Subcutaneous adipose tissue (tissue), 4 donors: ENCODE data around the gene MTRFR. TPM values are rescaled to one million over a fixed set of nuclear protein-coding genes. Genes with fewer than 3 reads are reported as not detected.

Source experiments
- total RNA-seq, 4 donors: library from RNA; depleted of rRNA; stranded (reverse); fragments of >200 nt; gene quantifications; one replicate each; pipeline ENCODE4 v1.1.0, GENCODE V29; 2016
- TF ChIP-seq, protein P1 (sequence below): fragments of 450-650 bp; IDR thresholded peaks from one replicate; pipeline ENCODE4 v1.5.1; 2016; ENCODE audit warnings: low read depth, mild to moderate bottlenecking, control low read depth, antibody characterized with exemption, moderate library complexity

MTRFR gene
- total RNA-seq, result 10 to 100 TPM in 2 of 4 donors, 1 to 10 TPM in 2; 6.4 to 14.5 (median 8.3) TPM

DNA sequence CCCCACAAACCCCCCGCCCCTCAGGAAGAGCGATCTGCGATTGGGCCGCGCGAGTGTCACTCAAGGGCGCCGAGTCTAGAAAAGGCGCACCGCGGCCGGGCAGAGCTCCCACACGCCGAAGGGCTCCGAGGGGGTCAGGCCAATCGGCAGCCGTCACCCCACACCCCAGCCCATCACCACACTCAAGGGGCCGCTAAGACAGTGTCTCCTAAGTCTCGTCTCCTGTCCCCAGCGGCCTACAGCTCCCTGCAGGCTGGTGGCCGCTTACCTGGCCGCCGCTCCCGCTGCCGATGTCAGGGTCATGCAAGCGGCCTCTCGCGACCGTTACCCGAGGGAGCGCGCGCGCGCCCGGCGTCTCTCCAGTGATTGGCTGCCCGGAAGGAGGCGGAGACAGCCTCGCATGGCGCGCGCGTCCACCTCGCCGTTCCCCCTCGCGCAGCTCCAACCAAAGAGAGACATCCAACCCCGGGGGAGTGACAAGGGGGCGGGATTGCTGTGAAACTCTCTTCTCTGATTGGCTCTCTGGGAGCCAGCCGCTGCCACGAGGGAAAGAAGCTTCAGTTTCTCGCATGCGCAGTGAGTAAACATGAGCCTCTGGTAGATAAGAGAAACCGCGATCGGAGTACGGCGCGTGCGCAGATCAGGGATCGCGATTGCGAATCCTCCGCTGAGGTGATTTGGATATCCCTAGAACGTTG lies at the start of gene MTRFR, which contains the start of gene MPHOSPH9:
Gene MTRFR, plus strand, starts transcription at position 630 of the 698 bp plus-strand sequence. CDS start 20,239 bp downstream, outside the sequence.
Gene MPHOSPH9, minus strand, starts transcription at position 335 of the 698 bp plus-strand sequence. CDS start 2,777 bp downstream, outside the sequence.
- TF ChIP-seq, protein P1, sequence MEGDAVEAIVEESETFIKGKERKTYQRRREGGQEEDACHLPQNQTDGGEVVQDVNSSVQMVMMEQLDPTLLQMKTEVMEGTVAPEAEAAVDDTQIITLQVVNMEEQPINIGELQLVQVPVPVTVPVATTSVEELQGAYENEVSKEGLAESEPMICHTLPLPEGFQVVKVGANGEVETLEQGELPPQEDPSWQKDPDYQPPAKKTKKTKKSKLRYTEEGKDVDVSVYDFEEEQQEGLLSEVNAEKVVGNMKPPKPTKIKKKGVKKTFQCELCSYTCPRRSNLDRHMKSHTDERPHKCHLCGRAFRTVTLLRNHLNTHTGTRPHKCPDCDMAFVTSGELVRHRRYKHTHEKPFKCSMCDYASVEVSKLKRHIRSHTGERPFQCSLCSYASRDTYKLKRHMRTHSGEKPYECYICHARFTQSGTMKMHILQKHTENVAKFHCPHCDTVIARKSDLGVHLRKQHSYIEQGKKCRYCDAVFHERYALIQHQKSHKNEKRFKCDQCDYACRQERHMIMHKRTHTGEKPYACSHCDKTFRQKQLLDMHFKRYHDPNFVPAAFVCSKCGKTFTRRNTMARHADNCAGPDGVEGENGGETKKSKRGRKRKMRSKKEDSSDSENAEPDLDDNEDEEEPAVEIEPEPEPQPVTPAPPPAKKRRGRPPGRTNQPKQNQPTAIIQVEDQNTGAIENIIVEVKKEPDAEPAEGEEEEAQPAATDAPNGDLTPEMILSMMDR, result no peak

DNA sequence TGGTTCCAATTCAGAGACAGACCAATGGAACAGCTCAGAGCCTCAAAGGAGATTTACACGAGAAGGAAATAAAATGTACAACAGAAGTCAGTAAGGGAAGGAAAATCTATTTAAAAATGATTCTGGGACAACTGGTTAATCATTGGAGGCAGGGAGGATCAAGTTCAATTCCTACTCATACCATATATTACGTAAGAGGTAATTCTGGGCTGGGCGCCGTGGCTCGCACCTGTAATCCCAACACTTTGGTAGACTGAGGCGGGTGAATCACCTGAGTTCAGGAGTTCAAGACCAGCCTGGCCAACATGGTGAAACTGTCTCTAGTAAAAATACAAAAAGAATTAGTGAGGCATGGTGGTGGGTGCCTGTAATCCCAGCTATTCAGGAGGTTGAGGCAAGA lies 45.6 kb upstream of the MTRFR start:
- TF ChIP-seq, protein P1, result no peak

DNA sequence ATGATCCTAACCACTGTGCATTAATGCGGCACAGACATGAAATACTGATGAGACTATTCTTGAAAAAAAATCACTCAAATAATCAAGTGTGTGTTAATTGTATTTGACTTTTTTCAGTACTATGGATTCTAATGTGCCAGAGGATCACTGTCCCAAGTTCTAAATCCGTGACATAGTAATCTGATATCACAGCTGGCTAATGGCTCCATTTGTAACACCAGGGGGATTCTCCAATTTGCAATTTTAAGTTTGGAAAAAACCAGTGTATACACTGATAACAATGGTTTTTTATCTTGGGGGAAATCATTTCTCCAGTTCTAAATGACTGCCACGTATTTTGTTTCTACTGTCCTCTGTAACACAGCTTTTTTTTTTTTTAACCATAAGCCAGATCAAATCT lies 33.3 kb upstream of the MTRFR start:
- TF ChIP-seq, protein P1, result no peak

DNA sequence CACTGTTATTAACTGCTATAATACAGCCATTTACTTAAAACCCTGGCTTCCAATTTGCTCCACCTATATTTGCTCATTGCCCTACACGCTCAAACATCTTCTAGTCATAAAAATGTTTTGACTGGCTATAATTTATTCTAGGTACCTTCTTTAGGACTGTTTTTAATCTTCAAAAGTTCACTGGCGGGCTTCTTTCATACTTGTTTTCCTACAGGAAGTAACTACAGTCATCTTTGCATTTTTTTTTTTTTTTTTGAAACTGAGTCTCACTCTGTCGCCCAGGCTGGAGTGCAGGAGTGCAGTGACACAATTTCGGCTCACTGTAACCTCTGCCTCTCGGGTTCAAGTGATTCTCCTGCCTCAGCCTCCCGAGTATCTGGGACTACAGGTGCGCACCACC lies 32.8 kb upstream of the MTRFR start:
- TF ChIP-seq, protein P1, result no peak

DNA sequence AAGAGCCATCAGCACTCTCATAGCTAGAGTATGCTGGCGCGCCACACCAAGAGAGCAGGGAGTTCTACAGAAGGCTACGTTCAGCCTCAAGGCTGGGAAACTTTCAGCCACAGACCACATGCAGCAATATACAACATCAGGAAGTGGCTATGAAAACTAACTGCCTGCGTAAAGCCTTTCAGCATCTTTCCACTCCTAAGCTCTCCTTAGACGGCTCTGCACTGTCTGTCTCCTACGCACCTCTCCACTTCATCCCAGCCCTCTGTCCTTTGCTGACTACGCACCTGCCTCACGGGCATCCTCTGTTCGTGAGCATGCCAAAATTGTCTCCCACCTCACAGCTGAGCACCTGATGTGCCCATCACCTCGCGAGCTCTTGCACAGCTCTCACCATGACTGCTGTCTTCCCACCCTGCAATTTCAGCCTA lies 10.0 kb upstream of the MTRFR start:
- TF ChIP-seq, protein P1, result no peak

DNA sequence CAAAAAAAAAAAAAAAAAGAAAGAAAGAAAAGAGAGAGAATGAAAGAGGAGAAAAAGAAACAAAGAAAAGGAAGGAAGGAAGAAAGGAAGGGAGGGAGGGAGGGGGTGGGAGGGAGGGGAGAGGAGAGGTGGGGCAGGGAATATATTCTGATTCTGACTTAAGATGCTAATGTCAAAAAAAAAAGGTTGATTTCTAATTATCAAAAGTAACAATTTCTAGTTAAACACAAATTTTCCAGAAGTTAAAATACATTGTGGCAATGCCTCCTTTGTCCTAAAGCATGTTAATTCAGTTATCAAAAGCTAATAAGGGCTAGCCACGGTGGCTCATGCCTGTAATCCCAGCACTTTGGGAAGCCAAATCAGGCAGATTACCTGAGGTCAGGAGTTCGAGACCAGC lies 7.8 kb upstream of the MTRFR start:
- TF ChIP-seq, protein P1, result no peak

DNA sequence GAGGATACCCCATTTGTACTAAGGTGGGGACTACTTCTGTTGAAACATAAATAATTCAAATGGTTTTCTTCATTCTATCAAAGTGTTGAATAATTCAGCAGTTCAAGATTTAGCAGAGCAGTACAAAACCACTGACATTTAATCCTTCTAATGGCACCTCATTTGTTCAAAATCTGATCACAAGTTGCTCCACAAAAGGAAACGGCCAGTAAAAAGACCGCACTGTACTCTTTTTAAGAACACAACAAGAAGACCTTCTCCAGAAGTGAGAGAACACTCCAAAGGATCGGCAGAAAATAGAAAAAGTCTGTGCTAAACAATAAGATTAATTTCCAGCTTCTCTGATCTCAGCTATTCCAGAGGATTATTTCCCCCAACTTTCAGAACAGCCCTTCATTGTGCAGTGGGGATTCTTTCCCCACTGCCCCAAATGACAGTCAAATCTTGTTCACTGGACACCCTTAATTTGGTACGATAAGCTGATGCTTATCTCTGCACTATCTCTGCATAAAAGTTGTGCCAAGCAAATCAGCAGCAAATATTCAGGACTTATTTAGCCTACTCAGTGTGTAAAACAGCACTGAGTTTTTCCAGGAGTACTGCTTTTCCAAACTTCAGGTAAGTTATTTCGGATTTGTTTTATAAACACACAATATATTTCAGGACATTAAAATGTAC lies 5.5 kb upstream of the MTRFR start:
- TF ChIP-seq, protein P1, result no peak
